ENCODE results near the gene CAMK4.

DNA sequence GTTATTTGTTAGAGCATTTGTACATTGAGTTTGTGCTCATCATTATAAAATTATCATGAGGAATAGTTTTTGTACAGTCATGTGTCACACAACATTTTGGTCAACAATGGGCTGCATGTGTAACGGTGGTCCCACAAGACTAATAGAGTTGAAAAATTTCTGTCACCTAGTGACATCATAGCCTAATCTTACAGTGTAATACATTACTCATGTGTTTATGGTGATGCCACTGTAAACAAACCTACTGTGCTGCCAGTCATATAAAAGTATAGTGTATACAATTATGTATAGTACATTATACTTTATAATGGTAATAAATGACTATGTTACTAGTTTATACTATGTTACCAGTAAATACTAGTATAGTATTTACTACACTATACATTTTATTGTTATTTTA, 3.0 kb upstream of the CAMK4 start:
- TF ChIP-seq, protein P1, sequence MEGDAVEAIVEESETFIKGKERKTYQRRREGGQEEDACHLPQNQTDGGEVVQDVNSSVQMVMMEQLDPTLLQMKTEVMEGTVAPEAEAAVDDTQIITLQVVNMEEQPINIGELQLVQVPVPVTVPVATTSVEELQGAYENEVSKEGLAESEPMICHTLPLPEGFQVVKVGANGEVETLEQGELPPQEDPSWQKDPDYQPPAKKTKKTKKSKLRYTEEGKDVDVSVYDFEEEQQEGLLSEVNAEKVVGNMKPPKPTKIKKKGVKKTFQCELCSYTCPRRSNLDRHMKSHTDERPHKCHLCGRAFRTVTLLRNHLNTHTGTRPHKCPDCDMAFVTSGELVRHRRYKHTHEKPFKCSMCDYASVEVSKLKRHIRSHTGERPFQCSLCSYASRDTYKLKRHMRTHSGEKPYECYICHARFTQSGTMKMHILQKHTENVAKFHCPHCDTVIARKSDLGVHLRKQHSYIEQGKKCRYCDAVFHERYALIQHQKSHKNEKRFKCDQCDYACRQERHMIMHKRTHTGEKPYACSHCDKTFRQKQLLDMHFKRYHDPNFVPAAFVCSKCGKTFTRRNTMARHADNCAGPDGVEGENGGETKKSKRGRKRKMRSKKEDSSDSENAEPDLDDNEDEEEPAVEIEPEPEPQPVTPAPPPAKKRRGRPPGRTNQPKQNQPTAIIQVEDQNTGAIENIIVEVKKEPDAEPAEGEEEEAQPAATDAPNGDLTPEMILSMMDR (IDR thresholded peaks at IDR 0.05; ENCODE audit: low read depth, low read length, poor library complexity, severe bottlenecking) = no peak
- TF ChIP-seq EZH2phosphoT487 (IDR thresholded peaks at IDR 0.05; ENCODE audit: borderline replicate concordance, low read length) = no peak
